Measurements from ENCODE around the gene PHF24.
"Not testable (repeated sequence)": the region's sequence is repeated elsewhere in the genome, so short reads cannot be mapped to it uniquely, and the experiment has no call there.

Gene PHF24

GRCh38 chr9:34957492-34958410 lies at the start of gene PHF24:
TSS of gene PHF24 (plus strand) at chr9:34958285. CDS start at chr9:34971299, 13,014 bp downstream.
- H3K27ac Mint-ChIP-seq: no peak within 1 kb of the TSS
- peak; percentile 25 for DNase-seq
- peaks cover 78% of the 10 kb centered on the region for H3K27me3 Mint-ChIP-seq
- peak within 1 kb of the TSS; percentile 47 for H3K4me3 Mint-ChIP-seq
- CTCF ChIA-PET: interaction anchor here (1.8 kb wide), 1 partner anchor 58 kb away, joined by 6 read pairs; no protein-coding TSS in a partner anchor
- no peaks in the 10 kb centered on the region for H3K36me3 Mint-ChIP-seq
- H3K9me3 Mint-ChIP-seq: no peaks in the 10 kb centered on the region
- H3K4me1 Mint-ChIP-seq: no peaks in the 10 kb centered on the region

GRCh38 chr9:34927061-34927460 lies 31.0 kb upstream of the PHF24 start:
- peaks cover 13% of the 10 kb centered on the region for H3K27me3 Mint-ChIP-seq
- CTCF ChIA-PET: interaction anchor here (1.1 kb wide), 1 partner anchor 29 kb away, joined by 3 read pairs; no protein-coding TSS in a partner anchor
- H3K4me1 Mint-ChIP-seq: no peaks in the 10 kb centered on the region
- DNase-seq: no peak
- no peak overlapping the region for H3K4me3 Mint-ChIP-seq
- H3K36me3 Mint-ChIP-seq: peaks cover 5% of the 10 kb centered on the region
- H3K9me3 Mint-ChIP-seq: peaks cover 12% of the 10 kb centered on the region
- no peak overlapping the region for H3K27ac Mint-ChIP-seq

DNA sequence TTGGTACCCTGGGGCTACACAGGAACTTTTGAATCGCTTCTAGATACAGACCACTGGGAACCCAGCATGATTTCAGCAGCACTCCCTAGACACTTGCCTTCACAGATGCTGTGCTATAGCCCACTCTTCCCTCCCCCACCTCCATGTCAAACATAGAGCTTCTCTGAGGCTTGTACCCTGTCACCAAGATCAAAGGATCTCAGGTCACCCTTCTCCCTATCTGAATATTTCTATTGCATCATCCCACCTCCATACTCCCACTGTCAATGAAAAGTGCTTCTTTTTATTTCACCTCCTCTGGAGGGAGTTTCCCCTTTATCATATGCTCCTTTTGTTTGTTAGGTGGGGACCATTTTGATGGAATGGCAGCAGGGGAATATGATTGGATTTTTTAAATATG lies 29.2 kb upstream of the PHF24 start:
- Mint-ChIP-seq H3K4me1 (no peaks in the 10 kb centered on the region), H3K27ac (no peak overlapping the region), H3K4me3 (no peak overlapping the region), H3K27me3 (peaks cover 8% of the 10 kb centered on the region), H3K9me3 (peaks cover 12% of the 10 kb centered on the region), H3K36me3 (peaks cover 5% of the 10 kb centered on the region)
- CTCF ChIA-PET: interaction anchor here (0.5 to 1.2 kb wide), 6 partner anchors 16 to 122 kb away, joined by 3 to 5 read pairs (median 3); no protein-coding TSS in a partner anchor
- no peak for DNase-seq

GRCh38 chr9:34929506-34930102 lies 28.5 kb upstream of the PHF24 start:
- peaks cover 8% of the 10 kb centered on the region for H3K27me3 Mint-ChIP-seq
- H3K27ac Mint-ChIP-seq: no peak overlapping the region
- peaks cover 10% of the 10 kb centered on the region for H3K9me3 Mint-ChIP-seq
- CTCF ChIA-PET: interaction anchor here (0.9 to 1.2 kb wide), 5 partner anchors 17 to 122 kb away, joined by 3 to 5 read pairs (median 3); no protein-coding TSS in a partner anchor
- DNase-seq: peak; percentile 57
- H3K4me1 Mint-ChIP-seq: no peaks in the 10 kb centered on the region
- peaks cover 5% of the 10 kb centered on the region for H3K36me3 Mint-ChIP-seq
- H3K4me3 Mint-ChIP-seq: no peak overlapping the region

DNA sequence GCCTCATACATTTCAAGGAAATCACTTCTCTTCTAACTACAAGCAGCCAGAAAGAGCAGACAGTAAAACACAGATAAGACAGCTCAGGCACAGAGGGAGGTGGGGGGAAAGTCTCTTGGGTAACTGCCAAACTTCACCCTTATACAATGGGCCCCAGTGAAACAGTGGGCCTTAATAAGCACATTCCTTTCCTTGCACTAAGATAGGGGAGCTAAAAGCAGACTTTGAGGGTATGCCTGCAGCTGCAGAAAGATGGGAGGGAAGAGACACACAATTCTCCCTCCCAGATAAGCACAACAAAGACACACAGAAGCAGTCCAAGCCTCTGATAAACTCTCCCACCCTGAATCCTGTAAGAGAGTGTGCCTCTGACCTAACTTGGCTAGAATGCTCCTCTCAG lies 18.1 kb upstream of the PHF24 start:
- H3K4me3 Mint-ChIP-seq, H3K4me1 Mint-ChIP-seq, H3K9me3 Mint-ChIP-seq, H3K36me3 Mint-ChIP-seq, H3K27ac Mint-ChIP-seq, H3K27me3 Mint-ChIP-seq, DNase-seq: not testable (repeated sequence)
- CTCF ChIA-PET: interaction anchor here (0.6 to 1.1 kb wide), 2 partner anchors 22 to 37 kb away, joined by 3 read pairs; no protein-coding TSS in a partner anchor

- Mint-ChIP-seq H3K27me3 (peaks cover 10% of the 10 kb centered on the region), H3K4me3 (no peak overlapping the region), H3K4me1 (no peaks in the 10 kb centered on the region), H3K36me3 (no peaks in the 10 kb centered on the region), H3K9me3 (no peaks in the 10 kb centered on the region), H3K27ac (no peak overlapping the region)
- CTCF ChIA-PET: interaction anchor here (0.7 kb wide), 1 partner anchor 20 kb away, joined by 3 read pairs; no protein-coding TSS in a partner anchor
- DNase-seq: no peak
Observed at GRCh38 chr9:34948451-34948850, 9.6 kb upstream of the PHF24 start.

DNA sequence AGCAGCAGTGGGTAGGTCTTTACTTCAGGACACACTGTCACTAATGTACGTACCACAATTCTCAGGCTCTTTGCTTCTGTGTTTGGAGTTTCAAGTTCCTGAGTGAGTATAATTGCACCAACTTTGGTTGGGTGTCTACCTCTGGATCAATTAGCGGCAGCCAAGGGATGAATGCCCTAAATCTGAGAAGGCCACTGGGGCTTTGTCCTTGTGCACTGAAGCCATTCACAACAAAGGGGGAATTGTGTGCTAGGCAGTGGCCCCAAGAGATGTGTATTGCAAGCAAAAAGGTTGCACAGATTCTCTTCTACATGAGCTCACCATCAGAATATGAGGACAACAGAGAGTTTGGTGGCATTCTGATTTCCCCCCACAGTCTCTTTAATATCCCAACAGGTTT lies 3.9 kb upstream of the PHF24 start:
- Mint-ChIP-seq H3K27me3 (peaks cover 47% of the 10 kb centered on the region), H3K36me3 (no peaks in the 10 kb centered on the region), H3K4me3 (no peak overlapping the region), H3K4me1 (no peaks in the 10 kb centered on the region), H3K27ac (no peak overlapping the region), H3K9me3 (no peaks in the 10 kb centered on the region)
- CTCF ChIA-PET: no interaction called here
- no peak for DNase-seq

DNA sequence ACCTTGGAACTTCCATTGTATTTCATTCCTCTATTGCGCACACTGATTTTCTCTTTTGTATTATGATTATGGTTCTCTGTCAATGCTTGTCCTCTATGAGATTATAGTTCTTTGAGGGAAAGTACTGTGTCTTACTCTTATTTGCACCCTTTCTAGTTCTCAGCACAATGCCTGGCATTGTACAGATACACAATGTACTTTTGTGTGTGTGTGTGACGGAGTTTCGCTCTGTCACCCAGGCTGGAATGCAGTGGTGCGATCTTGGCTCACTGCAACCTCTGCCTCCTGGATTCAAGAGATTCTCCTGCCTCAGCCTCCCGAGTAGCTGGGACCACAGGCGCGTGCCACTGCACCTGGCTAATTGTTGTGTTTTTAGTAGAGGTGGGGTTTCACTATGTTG lies 2.0 kb upstream of the PHF24 start:
- H3K4me3 Mint-ChIP-seq, H3K4me1 Mint-ChIP-seq, H3K9me3 Mint-ChIP-seq, H3K27ac Mint-ChIP-seq, DNase-seq, H3K36me3 Mint-ChIP-seq, CTCF ChIA-PET: not testable (repeated sequence)
- peaks cover 64% of the 10 kb centered on the region for H3K27me3 Mint-ChIP-seq

DNA sequence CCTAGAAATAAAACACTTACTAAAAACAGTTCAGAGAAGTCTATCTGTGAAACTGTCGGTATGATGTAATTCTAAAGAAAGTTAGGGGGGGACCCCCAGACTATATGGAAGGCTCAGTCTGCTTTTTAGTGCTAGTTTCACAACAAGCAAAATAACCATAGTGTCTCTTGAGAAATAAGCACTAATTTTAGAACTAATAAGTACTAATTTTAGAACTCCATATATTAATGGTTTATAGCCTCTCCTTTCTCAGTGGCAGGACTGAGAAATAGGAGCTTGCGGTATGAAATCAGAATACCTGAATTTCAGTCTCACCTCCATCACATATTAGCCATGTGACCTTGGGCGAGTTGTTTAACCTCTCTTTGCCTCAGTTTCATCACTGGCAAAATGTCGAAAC lies 1.4 kb upstream of the PHF24 start:
- Mint-ChIP-seq H3K4me3 (no peak overlapping the region), H3K27ac (no peak overlapping the region), H3K27me3 (peaks cover 70% of the 10 kb centered on the region), H3K9me3 (no peaks in the 10 kb centered on the region), H3K4me1 (no peaks in the 10 kb centered on the region), H3K36me3 (no peaks in the 10 kb centered on the region)
- CTCF ChIA-PET: no interaction called here
- DNase-seq: no peak

- Mint-ChIP-seq H3K36me3 (no peaks in the 10 kb centered on the region), H3K9me3 (no peaks in the 10 kb centered on the region), H3K27me3 (peaks cover 77% of the 10 kb centered on the region), H3K4me3 (no peak overlapping the region), H3K27ac (no peak overlapping the region), H3K4me1 (no peaks in the 10 kb centered on the region)
- DNase-seq: no peak
- CTCF ChIA-PET: interaction anchor here (1.8 kb wide), 1 partner anchor 59 kb away, joined by 6 read pairs; no protein-coding TSS in a partner anchor
Observed at GRCh38 chr9:34958411-34958982, 412 bp downstream of the PHF24 start.

DNA sequence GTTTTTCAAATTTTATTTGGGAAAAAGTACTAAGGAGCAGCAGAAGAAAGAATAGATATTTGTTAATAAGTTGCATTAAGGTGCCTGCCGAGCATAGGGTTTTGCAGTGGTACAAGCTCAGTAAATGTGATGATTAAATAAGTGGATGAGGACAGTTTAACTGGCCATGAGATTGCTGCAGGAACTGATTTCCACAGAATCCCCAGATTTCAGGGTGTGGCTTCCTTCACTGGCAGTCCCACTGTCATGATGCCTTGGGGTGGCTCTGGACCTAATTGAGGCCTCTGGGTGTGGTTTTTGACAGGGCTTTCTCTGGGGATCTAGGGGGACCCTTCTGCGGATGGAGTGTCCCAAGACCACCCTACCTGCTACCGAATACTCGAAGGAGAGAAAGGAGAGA lies 1.4 kb downstream of the PHF24 start:
- Mint-ChIP-seq H3K9me3 (no peaks in the 10 kb centered on the region), H3K4me1 (no peaks in the 10 kb centered on the region), H3K27me3 (peaks cover 72% of the 10 kb centered on the region), H3K36me3 (no peaks in the 10 kb centered on the region), H3K4me3 (no peak overlapping the region), H3K27ac (no peak overlapping the region)
- CTCF ChIA-PET: interaction anchor here (1.6 to 1.8 kb wide), 2 partner anchors 19 to 60 kb away, joined by 3 to 6 read pairs; no protein-coding TSS in a partner anchor
- no peak for DNase-seq

DNA sequence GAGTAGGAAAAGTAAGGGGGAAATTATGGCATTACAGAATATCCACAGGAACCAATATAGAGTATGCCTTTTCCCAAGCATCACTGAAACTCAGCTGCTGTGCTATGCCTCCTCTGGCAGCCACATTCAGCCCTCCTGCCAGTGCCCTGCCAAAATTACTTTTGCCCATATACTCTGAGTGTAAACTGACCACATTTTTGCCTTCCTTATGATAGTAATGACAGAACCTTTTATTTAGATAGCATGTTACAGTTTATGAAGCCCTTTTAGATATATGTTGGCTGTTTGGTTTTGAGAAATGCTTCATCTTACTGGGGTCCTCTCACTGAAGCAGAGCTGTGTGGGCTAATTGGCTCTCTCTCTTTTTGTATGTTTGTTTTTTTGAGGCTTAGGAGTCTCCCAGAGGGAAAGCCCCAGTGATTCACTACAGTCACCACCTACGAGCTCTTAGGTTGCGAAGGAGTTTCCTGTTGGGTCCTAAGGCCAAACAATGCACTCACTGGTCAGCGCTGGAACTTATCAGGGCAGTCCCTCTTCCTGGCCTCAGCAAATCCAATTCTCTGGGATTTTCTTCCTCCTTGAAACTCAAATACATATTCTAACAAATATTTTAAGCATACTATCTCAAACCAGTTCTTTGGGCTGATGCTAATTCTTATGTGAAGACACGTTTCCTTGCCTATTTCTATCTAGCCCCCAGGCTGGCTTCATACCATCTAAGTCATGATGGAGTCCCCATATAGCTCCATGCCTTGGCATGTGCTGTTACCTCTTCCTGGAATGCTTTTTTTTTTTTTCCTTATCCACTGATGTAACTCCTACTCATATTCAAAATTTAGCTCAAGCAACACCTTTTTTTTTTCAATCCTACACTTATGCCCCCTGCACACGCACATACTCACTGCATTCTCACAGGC lies 3.7 kb downstream of the PHF24 start:
- CTCF ChIA-PET: interaction anchor here (1.2 to 1.4 kb wide), 3 partner anchors 22 to 32 kb away, joined by 3 to 4 read pairs (median 3); no protein-coding TSS in a partner anchor
- Mint-ChIP-seq H3K4me1 (no peaks in the 10 kb centered on the region), H3K36me3 (no peaks in the 10 kb centered on the region), H3K4me3 (no peak overlapping the region), H3K27ac (no peak overlapping the region), H3K27me3 (peaks cover 60% of the 10 kb centered on the region), H3K9me3 (no peaks in the 10 kb centered on the region)
- DNase-seq: no peak

DNA sequence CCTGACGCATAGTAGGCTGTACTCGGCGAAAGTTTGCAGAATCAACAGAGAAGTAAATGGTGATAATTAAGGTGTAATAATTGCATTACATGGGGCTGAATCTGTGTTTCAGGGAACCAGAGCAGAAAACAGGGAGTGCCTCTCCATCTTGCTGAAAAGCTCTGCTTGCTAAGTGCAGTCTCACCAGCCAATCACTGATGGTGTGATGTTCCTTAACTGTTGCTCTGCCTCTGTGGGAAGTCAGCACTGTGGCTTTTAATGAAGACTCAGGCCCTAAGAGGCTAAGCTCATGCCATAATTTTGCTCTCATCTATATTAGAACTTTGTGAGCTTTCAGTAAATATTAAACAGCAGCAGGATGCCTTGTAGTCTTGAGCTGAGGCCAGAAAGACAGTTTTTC lies 4.5 kb downstream of the PHF24 start:
- no peak for DNase-seq
- Mint-ChIP-seq H3K4me1 (no peaks in the 10 kb centered on the region), H3K9me3 (no peaks in the 10 kb centered on the region), H3K4me3 (no peak overlapping the region), H3K27me3 (peaks cover 60% of the 10 kb centered on the region), H3K36me3 (no peaks in the 10 kb centered on the region), H3K27ac (no peak overlapping the region)
- CTCF ChIA-PET: interaction anchor here (1.2 kb wide), 2 partner anchors 22 to 32 kb away, joined by 3 to 4 read pairs; no protein-coding TSS in a partner anchor

All from activated naive CD4-positive, alpha-beta T cell treated with anti-CD3 and anti-CD28 coated beads, Interleukin-2, amount 10 ng/mL, durations not matched to agents 7 days and 5 days (primary cell).